Left lung (tissue), 10 donors: ENCODE measurements around the gene ASTN1. TPM values are rescaled to one million over a fixed set of nuclear protein-coding genes. Genes with fewer than 3 reads are reported as not detected.

Experiments used
- ATAC-seq: fragments of 200-7000 bp; cut with Tn5 transposase; one replicate; pipeline ENCODE4 v1.9.1; 2020; ENCODE audit warnings: moderate library complexity
- DNase-seq, 4 donors: peaks; one replicate each; pipeline ENCODE4 v3.0.0-alpha.2; 2013 to 2020
- H3K27ac ChIP-seq, 2 donors: fragments of 200-600 bp; sonication (generic) in 1 of 2; one replicate each; pipeline versions ENCODE4 v1.5.0 to v1.8.0; 2020 to 2021
- H3K27me3 ChIP-seq, 2 donors: fragments of 200-600 bp; sonication (generic) in 1 of 2; one replicate each; pipeline versions ENCODE4 v1.5.0 to v1.8.0; 2020 to 2021
- H3K36me3 ChIP-seq, 2 donors: fragments of 200-600 bp; sonication (generic) in 1 of 2; one replicate each; pipeline versions ENCODE4 v1.5.0 to v1.8.0; 2020 to 2021
- H3K4me1 ChIP-seq, 2 donors: fragments of 200-600 bp; one replicate each; pipeline ENCODE4 v1.8.0; 2021
- H3K4me3 ChIP-seq, 2 donors: fragments of 200-600 bp; sonication (generic) in 1 of 2; one replicate each; pipeline versions ENCODE4 v1.5.0 to v1.8.0; 2020 to 2021; ENCODE audit warnings: mild to moderate bottlenecking in 1 of 2
- H3K9me3 ChIP-seq, 2 donors: fragments of 200-600 bp; sonication (generic) in 1 of 2; one replicate each; pipeline versions ENCODE4 v1.5.0 to v1.8.0; 2020 to 2021
- intact Hi-C, 2 donors: fragments of 100-400 bp; cut with DNase I; formaldehyde crosslinking; loops; one replicate each; pipeline versions ENCODE4 v1.11.2 to v1.14.2; 2022
- polyA plus RNA-seq, 6 donors: library from polyadenylated mRNA; unstranded; fragments of 120-200 nt; gene quantifications; one replicate each; pipeline ENCODE4 v1.2.1, GENCODE V29; 2013; ENCODE audit not compliant: insufficient read length in 6 of 6
- total RNA-seq, 2 donors: library from RNA; stranded (reverse); fragmentation: NEBNext Ultra II Directional; extraction: Animal tissue kit (Norgen Biotek cat#: 25700); gene quantifications; one replicate each; pipeline ENCODE4 v1.2.1, GENCODE V29; 2021
- TF ChIP-seq, protein P1 (sequence below), 2 donors: fragments of 200-600 bp; sonication (generic) in 1 of 2; IDR thresholded peaks; one replicate each; pipeline versions ENCODE4 v1.5.0 to v1.8.0; 2021; ENCODE audit warnings: antibody characterized with exemption in 2 of 2
- donor health status: DM: no; HTN: yes; CAD: no.
- donor health status: DM: no; HTN: no; CAD: no.

ASTN1 gene
- total and polyA plus RNA-seq, 8 donors = 0.10 to 3.1 (median 2.2) TPM

- DNase-seq = no peak
- H3K4me3 ChIP-seq = no peak overlapping the region
- peaks cover 13 to 28% of the 10 kb centered on the region in 2 donors for H3K27me3 ChIP-seq
- no peaks in the 10 kb centered on the region for H3K9me3 ChIP-seq
- peaks cover 0 to 4% of the 10 kb centered on the region in 2 donors for H3K4me1 ChIP-seq
- TF ChIP-seq, protein P1, sequence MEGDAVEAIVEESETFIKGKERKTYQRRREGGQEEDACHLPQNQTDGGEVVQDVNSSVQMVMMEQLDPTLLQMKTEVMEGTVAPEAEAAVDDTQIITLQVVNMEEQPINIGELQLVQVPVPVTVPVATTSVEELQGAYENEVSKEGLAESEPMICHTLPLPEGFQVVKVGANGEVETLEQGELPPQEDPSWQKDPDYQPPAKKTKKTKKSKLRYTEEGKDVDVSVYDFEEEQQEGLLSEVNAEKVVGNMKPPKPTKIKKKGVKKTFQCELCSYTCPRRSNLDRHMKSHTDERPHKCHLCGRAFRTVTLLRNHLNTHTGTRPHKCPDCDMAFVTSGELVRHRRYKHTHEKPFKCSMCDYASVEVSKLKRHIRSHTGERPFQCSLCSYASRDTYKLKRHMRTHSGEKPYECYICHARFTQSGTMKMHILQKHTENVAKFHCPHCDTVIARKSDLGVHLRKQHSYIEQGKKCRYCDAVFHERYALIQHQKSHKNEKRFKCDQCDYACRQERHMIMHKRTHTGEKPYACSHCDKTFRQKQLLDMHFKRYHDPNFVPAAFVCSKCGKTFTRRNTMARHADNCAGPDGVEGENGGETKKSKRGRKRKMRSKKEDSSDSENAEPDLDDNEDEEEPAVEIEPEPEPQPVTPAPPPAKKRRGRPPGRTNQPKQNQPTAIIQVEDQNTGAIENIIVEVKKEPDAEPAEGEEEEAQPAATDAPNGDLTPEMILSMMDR (IDR thresholded peaks at IDR 0.05) = peak in 1 of 2 donors; percentile 17
- no peak overlapping the region for H3K27ac ChIP-seq
- no peak for ATAC-seq
- no peaks in the 10 kb centered on the region for H3K36me3 ChIP-seq
- intact Hi-C loops = loop anchor here in 1 of 2 donors (10.0 kb wide), 1 partner anchor 290 kb away; no protein-coding TSS in a partner anchor
Observed at GRCh38 chr1:177185209-177185608, 20.7 kb upstream of the ASTN1 start.

DNA sequence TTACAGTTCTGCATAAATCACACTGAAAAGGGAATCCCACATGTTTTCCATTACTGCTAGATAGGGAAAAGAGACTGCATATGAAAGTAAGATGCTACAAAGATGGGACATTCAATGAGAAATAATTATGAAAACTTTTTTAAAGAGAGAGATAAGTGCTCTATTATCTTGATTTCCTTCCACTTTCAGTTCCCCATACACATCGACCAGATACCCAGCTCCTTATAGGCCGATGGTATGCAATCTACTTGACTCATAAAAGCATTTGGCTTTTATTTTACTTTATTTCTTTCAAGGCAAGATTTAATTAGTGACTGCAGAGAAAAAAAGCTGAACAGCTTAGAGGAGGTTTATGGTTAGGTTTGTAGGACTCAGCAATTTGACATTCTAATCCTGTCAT is 19.3 kb upstream of the ASTN1 start:
- intact Hi-C loops = loop anchor here in 1 of 2 donors (10.0 kb wide), 1 partner anchor 289 kb away; no protein-coding TSS in a partner anchor
- no peak for ATAC-seq

GRCh38 chr1:177181631-177182291 is 17.2 kb upstream of the ASTN1 start:
- intact Hi-C loops = loop anchor here in 1 of 2 donors (10.0 kb wide), 1 partner anchor 287 kb away; no protein-coding TSS in a partner anchor
- no peak overlapping the region for H3K4me3 ChIP-seq
- TF ChIP-seq, protein P1 (IDR thresholded peaks at IDR 0.05) = peak; percentile 75 to 79
- peak; percentile 99 for ATAC-seq
- no peaks in the 10 kb centered on the region for H3K36me3 ChIP-seq
- no peaks in the 10 kb centered on the region for H3K9me3 ChIP-seq
- peak; percentile 34 to 82 (median 59) for DNase-seq
- peaks cover 0 to 4% of the 10 kb centered on the region in 2 donors for H3K4me1 ChIP-seq
- no peak overlapping the region for H3K27ac ChIP-seq
- H3K27me3 ChIP-seq = peaks cover 19 to 53% of the 10 kb centered on the region in 2 donors

More for the DNA sequence above, 19.3 kb upstream of the ASTN1 start:
- no peak overlapping the region for H3K27ac ChIP-seq
- DNase-seq = no peak
- H3K4me1 ChIP-seq = peaks cover 0 to 4% of the 10 kb centered on the region in 2 donors
- H3K27me3 ChIP-seq = peaks cover 16 to 42% of the 10 kb centered on the region in 2 donors
- TF ChIP-seq, protein P1 (IDR thresholded peaks at IDR 0.05) = no peak
- H3K36me3 ChIP-seq = no peaks in the 10 kb centered on the region
- H3K4me3 ChIP-seq = no peak overlapping the region
- no peaks in the 10 kb centered on the region for H3K9me3 ChIP-seq

- Histone ChIP-seq H3K27me3 (peaks cover 19 to 53% of the 10 kb centered on the region in 2 donors), H3K27ac (no peak overlapping the region), H3K4me1 (peaks cover 0 to 4% of the 10 kb centered on the region in 2 donors), H3K9me3 (no peaks in the 10 kb centered on the region), H3K4me3 (no peak overlapping the region), H3K36me3 (no peaks in the 10 kb centered on the region)
- DNase-seq (peak in 1 of 4 donors; percentile 79), ATAC-seq (peak; percentile 30)
- TF ChIP-seq, protein P1 (IDR thresholded peaks at IDR 0.05) = no peak
- intact Hi-C loops = loop anchor here in 1 of 2 donors (10.0 kb wide), 1 partner anchor 286 kb away; no protein-coding TSS in a partner anchor
Observed at GRCh38 chr1:177181280-177181630, 16.7 kb upstream of the ASTN1 start.

DNA sequence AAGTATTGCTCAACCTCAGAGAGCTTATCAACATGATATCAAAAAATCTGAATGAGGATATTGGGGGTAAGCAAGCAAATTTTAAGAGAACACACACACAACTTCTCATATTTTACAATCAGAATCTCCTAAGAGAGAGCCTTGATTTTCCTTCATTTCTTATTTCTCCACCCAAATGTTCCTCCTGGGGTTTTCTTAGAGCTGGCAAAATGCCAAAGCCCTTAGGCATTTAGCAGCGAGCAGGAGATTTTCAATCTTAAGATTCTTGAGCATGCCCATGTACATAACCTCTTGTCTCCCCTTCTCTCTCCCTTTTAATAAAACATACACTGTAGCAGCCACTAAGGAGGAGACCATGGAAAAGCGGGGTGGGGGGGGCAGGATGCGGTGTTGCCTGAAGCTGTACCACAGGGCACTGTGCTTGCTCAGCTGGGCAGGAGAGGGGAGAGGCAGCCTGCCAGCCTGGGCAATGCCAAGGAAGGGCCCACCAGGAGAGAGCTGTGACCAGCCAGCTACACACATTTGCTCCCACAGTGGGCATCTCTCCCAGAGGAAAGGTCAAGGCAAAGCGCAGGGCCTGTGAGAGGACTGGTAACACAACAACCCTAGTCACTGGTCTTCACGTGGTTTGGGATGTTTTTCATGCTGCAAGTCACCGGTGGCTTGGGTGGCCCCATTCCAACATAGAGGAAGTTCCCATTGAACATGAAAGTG is 10.6 kb upstream of the ASTN1 start:
- Histone ChIP-seq H3K4me1 (peaks cover 0 to 5% of the 10 kb centered on the region in 2 donors), H3K4me3 (no peak overlapping the region), H3K27me3 (peaks cover 25 to 61% of the 10 kb centered on the region in 2 donors), H3K9me3 (no peaks in the 10 kb centered on the region), H3K36me3 (no peaks in the 10 kb centered on the region), H3K27ac (no peak overlapping the region)
- intact Hi-C loops = no loop called here
- no peak for DNase-seq
- ATAC-seq = no peak
- TF ChIP-seq, protein P1 (IDR thresholded peaks at IDR 0.05) = no peak
